Fibroblast of skin of back (primary cell): ENCODE data around the gene MCFD2.
A peak's percentile ranks its signal among the peaks of the same experiment; 100 is the strongest.
"Not testable (repeated sequence)": the region's sequence is repeated elsewhere in the genome, so short reads cannot be mapped to it uniquely, and the experiment has no call there.

Experiments
- DNase-seq: peaks from one replicate; pipeline ENCODE4 v3.0.0-alpha.2; 2013

The MCFD2 gene

DNA sequence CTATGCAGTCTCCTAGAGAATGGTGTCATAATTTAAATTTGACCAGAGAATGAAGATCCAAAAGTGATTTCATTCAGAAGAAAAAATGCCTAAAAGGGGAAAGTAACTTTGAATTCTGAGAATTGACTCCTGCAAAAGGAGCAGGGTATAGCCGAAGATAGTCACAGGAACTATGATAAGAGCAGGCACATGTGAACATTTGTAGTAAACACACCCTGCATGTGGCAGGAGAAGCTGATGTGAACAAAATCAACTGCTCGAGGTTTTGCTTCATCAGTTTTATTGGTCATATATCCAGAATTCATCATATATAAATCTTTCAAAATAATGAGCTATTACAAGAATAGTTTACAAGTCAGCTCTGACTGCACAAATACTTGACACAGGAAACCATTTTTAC is 14.0 kb downstream of the MCFD2 start:
- DNase-seq = no peak

DNA sequence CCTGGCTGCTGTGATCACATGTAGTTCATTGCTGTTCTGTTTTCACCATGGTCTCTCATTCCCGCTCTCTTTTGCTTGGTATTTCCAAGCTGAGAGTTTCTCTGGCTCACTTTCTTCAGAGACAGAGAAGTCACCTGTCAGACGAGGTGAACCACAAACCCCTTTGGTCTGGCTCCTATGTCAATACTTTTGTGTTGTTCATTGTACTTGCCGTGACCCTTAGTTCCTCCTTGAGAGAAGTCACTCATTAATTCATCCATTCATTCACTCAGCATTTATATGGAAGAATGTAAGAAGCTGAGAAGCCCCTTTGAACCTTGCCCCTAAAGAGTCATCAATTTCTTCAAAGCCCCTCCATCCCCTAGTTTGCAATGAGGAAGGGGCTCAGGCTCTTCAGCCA is 15.2 kb downstream of the MCFD2 start:
- no peak for DNase-seq

- no peak for DNase-seq
Measured at GRCh38 chr2:46899053-46899452, 16.6 kb downstream of the MCFD2 start.

DNA sequence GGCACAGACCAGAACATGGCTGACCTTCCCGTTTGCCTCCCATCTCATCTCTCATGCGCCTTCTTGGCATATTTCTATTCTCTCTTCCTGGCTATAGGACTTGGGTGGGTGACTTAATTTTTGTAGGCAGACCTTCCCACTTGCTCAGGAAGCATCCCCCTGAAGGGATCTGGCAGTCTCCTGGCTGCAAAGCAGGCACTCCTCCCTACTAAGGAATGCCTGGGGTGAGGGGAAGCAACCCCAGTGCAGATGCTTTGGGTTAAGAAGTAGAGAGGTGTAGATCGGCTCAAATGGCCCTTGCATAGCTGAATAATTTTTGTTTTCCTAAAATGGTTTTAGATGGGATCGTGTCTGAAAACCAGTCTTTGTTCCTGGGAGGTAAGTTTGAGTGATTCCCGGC is 17.6 kb downstream of the MCFD2 start:
- DNase-seq = no peak

DNA sequence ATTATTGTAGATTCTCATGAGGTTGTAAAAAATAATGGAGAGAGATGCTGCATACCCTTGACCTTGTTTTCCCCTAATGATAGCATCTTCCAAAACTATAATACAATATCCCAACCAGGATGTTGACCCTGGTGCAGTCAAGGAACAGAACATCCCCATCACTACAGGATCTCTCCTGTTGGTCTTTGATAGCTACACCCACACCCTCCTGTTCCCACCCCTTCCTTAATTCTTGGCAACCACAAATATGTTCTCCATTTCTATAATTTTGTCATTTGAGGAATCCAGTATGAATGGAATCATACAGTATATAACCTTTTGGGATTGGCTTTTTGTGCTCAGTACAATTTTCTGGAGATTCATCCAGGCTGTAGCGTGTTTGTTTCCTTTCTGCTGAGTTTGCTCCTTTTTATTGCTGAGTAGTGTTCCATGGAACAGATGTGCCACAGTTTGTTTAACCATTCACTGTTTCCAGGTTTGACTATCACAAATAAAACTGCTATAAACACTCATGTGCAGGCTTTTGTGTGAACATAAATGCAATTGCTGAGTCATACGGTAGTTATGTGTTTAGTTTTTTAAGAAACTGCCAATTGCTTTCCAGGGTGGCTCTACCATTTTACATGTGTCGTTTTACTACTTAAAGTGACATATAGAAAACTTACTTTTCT is 22.2 kb downstream of the MCFD2 start:
- DNase-seq = peak; percentile 62

DNA sequence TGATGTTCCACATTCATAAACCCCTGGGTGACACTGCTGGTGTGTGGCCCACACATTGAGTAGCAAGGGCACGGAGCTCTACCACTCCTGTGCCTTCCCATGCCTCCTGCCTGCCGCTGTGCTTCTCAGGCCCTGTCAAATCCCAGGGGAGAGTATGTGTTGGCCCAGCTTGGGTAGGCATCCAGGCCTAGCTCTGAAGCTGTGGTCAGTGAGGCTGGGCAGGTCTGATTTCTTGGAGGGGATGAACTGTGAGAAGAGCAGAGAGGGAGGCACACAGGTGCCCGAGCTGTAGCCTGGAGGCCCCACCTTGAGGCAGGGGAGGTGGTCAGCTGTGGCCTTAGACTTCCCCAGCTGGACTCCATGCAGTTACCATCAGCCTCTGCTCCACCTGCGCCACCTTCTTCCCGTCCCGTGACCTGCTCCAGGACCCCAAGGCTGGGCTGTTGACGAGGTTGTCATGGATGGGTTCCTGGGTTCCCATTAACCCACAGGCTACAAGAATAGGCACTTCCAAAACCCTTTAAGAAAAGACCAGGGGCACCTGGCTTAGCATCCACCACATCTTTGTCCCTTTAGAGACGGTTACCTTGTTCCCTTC is 23.6 kb downstream of the MCFD2 start:
- DNase-seq = no peak

DNA sequence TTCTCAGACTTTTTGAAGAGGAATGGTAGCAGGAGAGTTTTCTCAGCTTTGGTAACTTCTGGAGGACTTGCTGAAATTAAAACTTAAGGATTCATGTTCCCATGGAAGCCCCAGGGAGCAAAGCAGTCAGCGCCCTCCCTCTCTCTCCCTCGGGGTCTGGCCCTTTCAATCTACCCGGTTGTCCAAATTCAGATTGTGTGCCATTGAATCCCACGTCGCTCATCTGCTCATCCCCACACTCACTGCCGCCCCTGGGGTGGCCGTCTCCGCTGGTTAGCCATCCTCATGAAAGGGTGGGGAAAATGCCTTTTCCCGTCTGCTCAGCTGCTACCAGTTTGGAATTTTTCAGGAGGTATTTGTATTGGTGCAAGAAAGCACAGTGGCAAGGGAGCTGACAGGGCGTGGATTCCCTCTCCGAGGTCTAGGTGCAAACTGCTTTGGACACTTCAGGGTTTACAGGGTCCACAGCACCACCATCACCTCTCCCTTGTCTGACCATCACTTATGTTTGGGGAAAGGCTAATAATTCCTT is 27.1 kb downstream of the MCFD2 start:
- no peak for DNase-seq

GRCh38 chr2:46887028-46887885 is 28.3 kb downstream of the MCFD2 start:
- DNase-seq = peak; percentile 79

- no peak for DNase-seq
Measured at GRCh38 chr2:46886268-46887027, 29.2 kb downstream of the MCFD2 start.

DNA sequence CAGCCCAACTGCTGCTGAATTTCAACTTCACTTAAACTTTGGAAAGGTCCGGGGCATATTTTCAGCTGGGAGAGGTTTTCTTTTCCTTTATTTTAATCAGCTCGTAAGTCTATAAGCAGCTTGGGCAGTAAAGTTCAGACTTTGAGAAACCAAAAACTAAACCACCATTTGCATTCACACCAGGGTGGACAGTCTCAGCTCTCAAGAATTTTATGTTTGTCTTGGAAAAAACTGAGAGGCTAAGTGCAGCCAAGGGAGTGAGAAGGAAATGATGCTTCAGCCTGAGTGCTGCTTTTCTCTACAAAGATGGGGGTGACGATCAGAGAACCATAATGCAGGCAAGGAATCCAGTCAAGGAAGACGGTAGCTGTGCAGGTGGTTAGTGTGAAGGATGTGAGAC is 30.2 kb downstream of the MCFD2 start:
- DNase-seq = peak; percentile 85

- no peak for DNase-seq
Measured at GRCh38 chr2:46879511-46879910, 36.1 kb downstream of the MCFD2 start.

DNA sequence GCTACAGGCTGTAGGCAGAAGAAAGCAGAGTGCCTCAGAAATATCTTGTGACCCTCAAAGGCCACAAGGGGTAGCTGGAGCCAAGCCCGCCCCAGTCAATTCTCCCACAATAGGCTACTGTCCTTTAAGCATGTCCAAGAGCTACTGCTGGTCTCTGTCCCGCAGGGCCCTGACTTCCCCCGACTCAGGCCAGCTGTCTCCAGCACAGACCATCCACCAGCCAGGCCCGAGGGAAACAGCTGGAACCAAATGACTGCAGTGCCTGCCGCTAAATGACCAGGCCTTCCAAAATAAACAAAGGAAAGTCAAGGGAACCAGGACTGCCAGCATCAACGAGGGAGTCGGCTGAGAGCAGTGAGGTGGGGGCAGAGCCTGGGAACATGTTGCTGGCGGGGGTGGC is 36.7 kb downstream of the MCFD2 start:
- peak; percentile 61 for DNase-seq

GRCh38 chr2:46878240-46878877 is 37.2 kb downstream of the MCFD2 start:
- no peak for DNase-seq

DNA sequence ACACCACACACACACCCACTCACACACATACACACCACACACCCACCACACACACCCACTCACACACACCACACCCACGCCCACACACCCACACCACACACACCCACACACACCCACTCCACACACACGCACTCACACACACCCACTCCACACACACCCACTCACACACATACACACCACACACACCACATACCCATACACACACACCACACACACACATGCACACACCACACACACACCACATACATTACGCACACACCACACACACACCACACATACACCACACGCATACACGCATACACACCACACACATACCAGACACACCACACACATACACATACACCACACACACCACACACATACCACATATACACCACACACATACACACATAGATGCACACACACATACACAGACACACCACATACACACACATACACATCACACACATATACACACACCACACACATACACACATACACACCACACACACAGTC is 37.9 kb downstream of the MCFD2 start:
- DNase-seq = no peak

DNA sequence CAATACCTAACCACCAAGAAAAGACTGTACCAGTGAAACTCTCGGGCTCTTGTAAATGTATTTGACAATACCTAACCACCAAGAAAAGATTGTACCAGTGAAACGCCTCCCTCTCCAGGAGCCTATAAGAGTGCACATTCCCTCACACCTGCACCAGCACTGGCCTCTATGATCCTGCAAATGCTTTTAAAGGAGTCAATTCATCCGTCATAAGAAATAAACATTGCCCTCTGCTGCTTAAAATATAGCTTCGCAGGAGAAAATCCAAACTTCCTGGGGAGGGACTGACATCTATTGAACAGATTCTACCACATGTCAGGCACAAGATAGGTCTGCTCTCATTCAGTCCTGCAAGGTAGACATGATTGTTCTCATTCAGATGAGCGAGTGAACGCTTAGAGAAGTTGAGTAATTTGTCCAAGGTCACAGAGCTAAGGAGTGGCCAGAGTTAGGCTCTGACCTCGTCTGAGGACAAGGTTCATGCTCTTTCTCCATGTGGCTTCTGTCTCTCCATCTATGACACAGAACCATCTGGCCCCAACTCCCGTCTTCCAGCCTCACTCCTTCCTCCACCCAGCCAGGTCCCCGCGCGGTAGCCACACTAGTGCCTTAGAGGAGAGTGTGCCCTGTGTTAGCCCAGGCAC is 38.7 kb downstream of the MCFD2 start:
- peak; percentile 81 for DNase-seq

- not testable (repeated sequence) for DNase-seq
Measured at GRCh38 chr2:46875962-46876689, 39.5 kb downstream of the MCFD2 start.

DNA sequence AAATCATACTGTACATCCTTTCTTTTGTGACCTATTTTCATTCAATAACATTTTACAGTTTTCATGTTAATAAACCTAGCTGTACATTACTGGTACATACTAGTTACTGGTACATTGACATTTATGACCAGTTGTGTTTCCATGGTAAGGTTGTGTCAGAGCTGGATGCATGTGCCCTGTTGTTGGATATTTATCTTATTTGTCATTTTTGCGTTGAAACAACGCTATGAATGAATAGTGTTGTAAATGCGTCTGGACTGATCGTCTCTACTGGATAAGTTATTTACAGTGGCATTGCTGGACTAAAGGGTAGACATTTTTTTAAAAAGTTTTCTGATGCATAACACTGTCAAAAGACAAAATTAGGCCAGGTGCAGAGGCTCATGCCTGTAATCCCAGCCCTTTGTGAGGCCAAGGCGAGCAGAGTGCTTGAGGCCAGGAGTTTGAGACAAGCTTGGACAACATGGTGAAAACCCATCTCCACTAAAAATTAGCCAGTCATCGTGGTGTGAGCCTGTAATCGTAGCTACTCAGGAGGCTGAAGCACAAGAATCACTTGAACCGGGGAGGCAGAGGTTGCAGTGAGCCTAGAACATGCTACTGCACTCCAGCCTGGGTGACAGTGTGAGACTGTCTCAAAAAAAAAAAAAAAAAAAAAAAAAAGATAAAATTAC is 40.2 kb downstream of the MCFD2 start:
- DNase-seq = no peak

DNA sequence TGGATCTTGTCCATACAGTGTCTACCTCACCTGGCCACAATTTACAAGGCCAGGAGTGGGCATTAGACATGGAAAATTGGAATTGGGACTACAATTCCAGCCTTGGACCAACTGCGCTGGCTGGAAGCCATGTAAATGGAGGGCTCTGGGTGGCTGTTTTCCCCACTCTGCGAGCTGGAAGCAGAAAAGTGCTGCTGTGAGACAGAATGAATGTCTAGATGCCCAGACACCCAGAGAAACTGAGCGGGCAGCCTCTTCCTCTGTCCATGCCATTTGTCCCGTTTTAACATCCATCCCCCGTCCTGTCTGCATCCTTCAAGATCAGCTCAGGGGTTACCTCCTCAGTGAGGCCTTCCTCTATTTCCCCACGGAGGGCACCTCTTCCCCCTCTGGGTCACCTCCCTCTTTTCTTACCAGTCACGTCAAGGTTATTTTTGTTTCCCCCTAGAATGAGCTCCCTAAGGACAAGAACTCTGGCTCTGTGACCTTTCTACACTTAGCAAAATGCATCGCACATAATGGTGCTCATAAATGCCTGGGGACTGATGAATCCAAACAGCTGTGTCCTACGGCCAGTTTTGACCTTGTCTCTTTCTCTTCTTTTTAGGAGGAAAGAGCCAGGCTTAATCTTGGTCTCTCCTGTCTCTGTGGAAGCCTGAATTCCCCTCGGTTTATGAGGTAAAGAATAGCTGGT is 41.2 kb downstream of the MCFD2 start:
- no peak for DNase-seq

GRCh38 chr2:46873604-46874068 is 42.0 kb downstream of the MCFD2 start:
- DNase-seq = peak; percentile 97
